NCI-H1694 (cell line): Measurements from ENCODE around the gene MAL.
"Not testable (repeated sequence)": the region's sequence is repeated elsewhere in the genome, so short reads cannot be mapped to it uniquely, and the experiment has no call there.

Experiments
- DNase-seq: peaks from one replicate; lab custom pipeline; 2025; lab: John Stamatoyannopoulos, UW

MAL gene

DNA sequence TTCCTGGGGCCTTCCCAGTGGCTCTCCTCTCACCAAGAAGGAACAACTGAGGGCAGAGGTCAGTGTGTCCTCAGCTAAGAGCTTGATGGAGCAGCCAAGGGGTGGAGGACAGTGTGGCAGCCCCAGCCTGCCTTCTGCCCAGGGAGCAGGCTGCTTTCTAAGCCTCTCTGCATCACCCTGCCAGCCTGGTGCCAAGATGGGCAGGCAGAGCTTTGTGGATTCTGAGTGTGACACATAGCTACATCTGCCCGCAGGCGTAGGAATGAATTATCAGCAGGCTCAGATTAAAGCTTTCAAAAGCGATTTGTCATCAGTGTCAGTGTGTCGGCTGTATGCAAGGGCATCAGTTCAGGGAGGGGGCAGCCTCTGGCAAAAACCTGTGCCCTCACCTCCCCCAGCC lies 8.7 kb downstream of the MAL start:
- DNase-seq, result no peak

DNA sequence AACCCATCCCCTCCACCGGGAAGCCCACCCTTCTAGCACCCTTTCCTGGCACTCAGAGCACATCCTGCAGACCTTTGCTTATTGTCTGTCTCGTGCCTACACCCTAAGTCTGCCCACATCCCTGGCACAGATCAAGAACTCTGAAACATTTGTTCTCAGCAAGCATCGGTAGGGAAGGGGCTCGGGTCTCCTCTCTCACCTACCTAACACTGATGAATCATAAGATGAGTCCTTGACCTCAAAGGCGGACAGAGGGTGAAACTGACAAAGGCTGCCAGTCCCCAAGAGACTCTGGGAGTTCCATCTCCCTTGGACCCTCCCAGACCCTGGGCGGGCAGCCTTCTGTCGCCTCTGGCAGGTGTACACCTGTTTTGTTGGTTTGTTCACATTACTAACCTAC lies 9.3 kb downstream of the MAL start:
- no peak for DNase-seq

DNA sequence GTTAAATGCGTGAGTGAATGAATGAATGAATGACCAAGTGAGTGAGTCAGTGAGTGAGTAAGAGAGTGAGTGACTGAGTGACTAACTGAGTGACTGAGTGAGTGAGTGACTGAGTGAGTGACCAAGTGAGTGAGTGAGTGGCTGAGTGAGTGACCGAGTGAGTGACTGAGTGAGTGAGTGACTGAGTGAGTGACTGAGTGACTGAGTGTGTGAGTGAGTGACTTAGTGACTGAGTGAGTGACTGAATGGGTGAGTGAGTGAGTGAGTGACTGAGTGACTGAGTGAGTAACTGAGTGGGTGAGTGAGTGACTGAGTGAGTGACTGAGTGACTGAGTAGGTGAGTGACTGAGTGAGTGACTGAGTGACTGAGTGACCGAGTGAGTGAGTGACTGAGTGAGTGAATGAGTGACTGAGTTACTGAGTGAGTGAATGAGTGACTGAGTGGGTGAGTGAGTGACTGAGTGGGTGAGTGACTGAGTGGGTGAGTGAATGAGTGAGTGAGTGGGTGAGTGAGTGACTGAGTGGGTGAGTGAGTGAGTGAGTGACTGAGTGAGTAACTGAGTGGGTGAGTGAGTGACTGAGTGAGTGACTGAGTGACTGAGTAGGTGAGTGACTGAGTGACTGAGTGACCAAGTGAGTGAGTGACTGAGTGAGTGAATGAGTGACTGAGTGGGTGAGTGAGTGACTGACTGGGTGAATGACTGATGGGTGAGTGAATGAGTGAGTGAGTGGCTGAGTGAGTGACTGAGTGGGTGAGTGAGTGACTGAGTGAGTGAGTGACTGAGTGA lies 11.3 kb downstream of the MAL start:
- DNase-seq, result no peak

- DNase-seq, result no peak
Measured at GRCh38 chr2:95037384-95037839, 11.9 kb downstream of the MAL start.

DNA sequence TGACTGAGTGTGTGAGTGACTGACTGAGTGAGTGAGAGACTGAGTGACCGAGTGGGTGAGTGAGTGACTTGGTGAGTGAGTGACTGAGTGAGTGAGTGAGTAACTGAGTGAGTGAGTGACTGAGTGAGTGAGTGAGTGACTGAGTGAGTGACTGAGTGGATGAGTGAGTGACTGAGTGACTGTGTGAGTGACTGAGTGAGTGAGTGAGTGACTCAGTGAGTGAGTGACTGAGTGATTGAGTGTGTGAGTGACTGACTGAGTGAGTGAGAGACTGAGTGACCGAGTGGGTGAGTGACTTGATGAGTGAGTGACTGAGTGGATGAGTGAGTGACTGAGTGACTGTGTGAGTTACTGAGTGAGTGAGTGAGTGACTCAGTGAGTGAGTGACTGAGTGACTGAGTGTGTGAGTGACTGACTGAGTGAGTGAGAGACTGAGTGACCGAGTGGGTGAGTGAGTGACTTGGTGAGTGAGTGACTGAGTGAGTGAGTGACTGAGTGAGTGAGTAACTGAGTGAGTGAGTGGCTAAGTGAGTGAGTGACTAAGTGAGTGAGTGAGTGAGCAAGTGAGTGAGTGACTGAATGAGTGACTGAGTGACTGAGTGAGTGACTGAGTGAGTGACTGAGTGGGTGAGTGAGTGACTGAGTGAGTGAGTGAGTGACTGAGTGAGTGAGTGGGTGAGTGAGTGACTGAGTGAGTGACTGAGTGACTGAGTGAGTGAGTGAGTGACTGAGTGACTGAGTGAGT lies 12.5 kb downstream of the MAL start:
- not testable (repeated sequence) for DNase-seq

- DNase-seq, result no peak
Measured at GRCh38 chr2:95038635-95039298, 13.3 kb downstream of the MAL start.

- DNase-seq, result no peak
Measured at GRCh38 chr2:95039363-95039762, 13.9 kb downstream of the MAL start.

DNA sequence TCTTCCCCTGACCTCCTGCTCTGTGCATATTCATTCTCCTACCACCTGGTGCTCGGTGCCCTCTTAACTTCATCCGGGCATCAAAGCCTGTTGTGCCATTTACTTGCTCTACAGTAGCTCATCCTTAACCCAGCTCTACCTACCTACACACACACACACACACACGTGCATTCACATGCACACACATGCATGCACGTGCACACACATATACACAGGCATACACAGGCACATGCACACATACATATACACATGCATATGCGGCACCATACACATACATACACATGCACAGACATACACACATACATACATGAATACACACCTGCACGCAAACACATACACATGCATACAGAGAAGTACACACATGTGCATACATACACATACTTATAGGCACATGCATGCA lies 14.5 kb downstream of the MAL start:
- no peak for DNase-seq

DNA sequence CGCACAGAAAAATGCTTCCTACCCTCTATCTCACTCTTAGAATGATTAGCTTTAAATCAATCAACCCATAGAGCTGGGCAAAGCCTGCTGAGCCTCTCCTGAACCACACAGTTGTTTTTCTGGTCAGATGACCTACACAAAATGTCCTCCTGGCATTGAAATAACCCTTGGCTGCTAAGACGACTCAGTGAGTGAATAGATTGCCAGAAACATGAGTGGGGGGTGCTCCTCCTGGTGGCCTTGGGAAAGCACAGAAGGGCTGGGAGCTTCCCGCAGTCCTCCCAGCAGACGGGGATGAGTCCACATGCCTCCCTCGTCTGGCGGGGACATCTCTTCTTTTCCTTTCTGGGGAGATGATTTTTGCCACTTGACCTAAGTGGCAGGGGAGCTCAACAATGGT lies 14.9 kb downstream of the MAL start:
- no peak for DNase-seq

DNA sequence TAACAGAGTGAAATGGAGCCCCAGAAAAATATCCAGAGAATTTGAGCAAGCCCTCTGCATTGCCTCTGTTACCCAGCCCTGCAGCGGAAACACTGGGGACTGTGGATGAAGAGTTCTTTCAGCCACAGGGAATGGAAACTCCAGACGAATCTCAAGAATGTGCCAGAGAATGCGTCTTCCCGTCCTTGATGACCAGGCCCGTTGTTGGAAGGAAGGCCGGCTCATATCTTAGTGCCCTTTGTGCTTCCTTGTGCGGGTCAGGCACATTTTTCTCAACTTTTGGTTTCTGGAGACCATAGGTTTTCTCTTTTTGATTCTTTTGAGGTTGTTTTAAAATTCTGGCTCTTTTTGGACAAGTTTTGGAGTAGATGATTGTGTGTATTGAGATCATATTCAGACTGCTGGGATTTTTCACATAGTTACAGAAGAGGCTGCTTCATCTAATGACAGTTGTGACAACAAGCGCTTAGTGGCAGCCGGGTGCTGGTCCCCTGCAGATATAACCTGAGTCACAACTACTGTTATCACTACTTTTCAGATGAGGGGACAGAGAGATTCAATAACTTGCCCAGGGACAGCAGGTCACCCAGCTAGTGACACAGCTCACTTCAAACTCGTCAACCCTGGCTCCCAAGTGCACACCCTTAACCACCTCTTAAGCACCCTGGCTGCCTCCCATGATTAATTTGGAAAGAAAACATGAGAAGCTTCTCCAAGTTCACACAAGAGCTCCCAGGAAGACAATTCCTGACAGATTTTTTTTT lies 15.7 kb downstream of the MAL start:
- no peak for DNase-seq

GRCh38 chr2:95041824-95042442 lies 16.4 kb downstream of the MAL start:
- DNase-seq, result no peak

DNA sequence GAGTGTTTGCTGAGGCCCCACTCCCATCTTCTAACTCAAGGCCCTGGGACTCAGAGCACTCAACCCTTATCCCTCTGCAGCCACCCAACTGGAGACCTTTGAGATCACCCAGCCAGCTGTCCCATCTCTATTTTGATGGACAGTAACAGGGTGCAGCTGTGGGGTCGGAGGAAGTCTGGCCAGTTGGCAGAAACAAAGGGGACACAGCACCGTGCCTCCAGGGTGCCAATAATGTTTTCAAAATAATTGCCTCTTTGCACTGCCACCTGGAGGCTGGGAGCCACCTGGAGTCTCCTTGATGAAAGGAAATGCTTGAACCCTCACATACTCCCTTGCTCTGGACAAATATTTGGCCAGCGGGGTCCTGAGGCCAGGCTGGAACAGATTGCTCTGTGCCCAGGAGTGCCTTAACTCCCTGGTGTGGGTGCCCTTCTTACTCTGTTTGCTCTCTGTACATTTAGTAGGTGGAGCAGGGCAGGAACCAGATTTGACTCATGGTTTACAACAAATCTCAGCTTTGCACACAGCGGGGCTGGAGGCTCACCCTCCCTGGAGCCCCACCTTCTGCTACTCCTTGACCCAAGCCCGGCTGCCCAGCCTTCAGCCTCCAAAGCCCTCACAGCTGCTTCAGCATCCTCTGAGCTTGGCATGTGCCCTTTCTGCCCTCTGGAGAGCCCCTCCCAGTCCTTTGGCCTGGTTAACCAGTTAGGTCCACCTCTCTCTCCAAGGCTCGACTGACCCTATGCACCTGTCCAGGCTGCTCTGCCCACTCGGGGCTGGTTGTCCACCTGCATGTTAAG lies 17.2 kb downstream of the MAL start:
- DNase-seq, result no peak

- peak; percentile 53 for DNase-seq
Measured at GRCh38 chr2:95043300-95044093, 18.0 kb downstream of the MAL start.

DNA sequence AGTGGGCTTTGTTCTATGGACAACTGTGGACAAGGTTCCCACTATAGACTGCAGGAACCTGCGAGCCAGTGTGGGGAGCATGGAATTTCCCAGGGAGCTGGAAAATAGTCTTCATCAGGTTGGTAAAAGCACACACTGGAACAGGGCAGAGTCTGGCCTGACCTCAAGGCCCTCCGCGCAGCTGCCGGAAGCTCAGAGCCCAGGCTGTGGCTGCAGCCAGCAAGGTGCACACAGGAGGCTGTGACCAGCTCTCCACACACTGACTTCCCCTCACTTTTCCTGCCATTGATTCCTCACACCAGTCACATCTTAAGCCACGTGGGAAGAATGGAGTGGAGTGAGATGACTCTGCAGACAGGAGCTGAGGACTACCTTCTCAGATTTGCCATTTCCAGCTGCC lies 19.1 kb downstream of the MAL start:
- DNase-seq, result no peak

- DNase-seq, result no peak
Measured at GRCh38 chr2:95046371-95047112, 21.0 kb downstream of the MAL start.

DNA sequence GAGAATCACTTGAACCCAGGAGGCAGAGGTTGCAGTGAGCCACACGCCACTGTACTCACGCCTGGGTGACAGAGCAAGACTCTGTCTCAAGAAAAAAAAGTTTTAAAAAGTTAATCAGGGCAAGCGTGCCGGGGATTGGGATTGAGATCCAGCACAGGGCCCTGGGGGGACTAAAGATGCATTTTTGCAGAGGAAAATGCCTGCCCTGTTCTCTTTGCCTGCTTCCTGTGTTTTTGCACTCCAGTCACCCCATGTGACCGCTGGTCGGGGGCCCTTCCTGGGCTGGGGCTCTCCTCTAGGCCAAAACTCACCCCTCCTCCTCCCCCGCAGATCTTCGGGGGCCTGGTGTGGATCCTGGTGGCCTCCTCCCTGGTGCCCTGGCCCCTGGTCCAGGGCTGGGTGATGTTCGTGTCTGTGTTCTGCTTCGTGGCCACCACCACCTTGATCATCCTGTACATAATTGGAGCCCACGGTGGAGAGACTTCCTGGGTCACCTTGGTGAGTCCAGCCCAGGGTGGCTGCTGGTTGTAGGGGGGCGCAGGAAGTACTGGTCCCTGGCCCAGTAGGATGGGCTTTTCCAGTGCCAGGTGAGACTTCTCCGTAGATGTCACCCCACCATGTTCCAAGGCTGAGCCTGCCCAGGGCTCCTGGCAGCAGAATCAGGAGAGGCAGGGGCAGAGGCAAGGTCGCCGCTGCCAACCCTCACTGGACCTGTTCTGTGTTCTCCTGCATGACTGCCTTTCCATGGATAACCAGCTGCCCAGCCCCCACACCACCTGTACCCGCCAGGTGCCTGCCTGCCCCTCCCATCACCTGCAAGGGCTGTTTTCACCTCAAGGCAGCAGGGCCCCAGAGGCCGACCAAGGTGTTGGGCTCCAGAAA lies 22.4 kb downstream of the MAL start:
- DNase-seq, result no peak

GRCh38 chr2:95048825-95049682 lies 23.5 kb downstream of the MAL start:
- DNase-seq, result no peak

- no peak for DNase-seq
Measured at GRCh38 chr2:95049683-95049955, 24.1 kb downstream of the MAL start.
